Subcutaneous abdominal adipose tissue (tissue), 5 donors: ENCODE measurements around the gene KRT75.

Experiments used
- H3K27ac ChIP-seq: one replicate; pipeline ENCODE4 v1.7.0; 2013; ENCODE audit warnings: low read depth, mild to moderate bottlenecking, inconsistent platforms, low read length, moderate library complexity
- H3K27me3 ChIP-seq, 5 donors: one replicate each; pipeline ENCODE4 v1.7.0; 2013; ENCODE audit warnings: low read length in 5 of 5, inconsistent platforms in 1 of 5; ENCODE audit not compliant: control insufficient read depth in 5 of 5, insufficient read depth in 4 of 5
- H3K36me3 ChIP-seq, 5 donors: one replicate each; pipeline ENCODE4 v1.7.0; 2013; ENCODE audit warnings: low read length in 5 of 5; ENCODE audit not compliant: control insufficient read depth in 5 of 5, insufficient read depth in 5 of 5
- H3K4me1 ChIP-seq, 5 donors: one replicate each; pipeline ENCODE4 v1.7.0; 2013; ENCODE audit warnings: low read length in 5 of 5, mild to moderate bottlenecking in 3 of 5, moderate library complexity in 1 of 5; ENCODE audit not compliant: control insufficient read depth in 5 of 5, insufficient read depth in 5 of 5
- H3K4me3 ChIP-seq, 5 donors: one replicate each; pipeline ENCODE4 v1.7.0; 2013; ENCODE audit warnings: low read length in 5 of 5, low read depth in 1 of 5
- H3K9ac ChIP-seq, 5 donors: one replicate each; pipeline ENCODE4 v1.7.0; 2013; ENCODE audit warnings: low read length in 5 of 5, mild to moderate bottlenecking in 4 of 5, moderate library complexity in 3 of 5
- H3K9me3 ChIP-seq, 5 donors: one replicate each; pipeline ENCODE4 v1.7.0; 2013; ENCODE audit warnings: low read length in 5 of 5; ENCODE audit not compliant: control insufficient read depth in 5 of 5
- donor health status: healthy.
- donor health status: healthy.
- donor health status: healthy.
- donor health status: healthy.
- donor health status: healthy.

KRT75 gene

GRCh38 chr12:52385226-52385702 is 48.9 kb downstream of the KRT75 start, which contains the start of gene KRT84:
TSS of gene KRT84 (minus strand) at chr12:52385652. CDS start at chr12:52385585, 67 bp downstream.
- no peak within 1 kb of the TSS for H3K9ac ChIP-seq
- peaks cover 0 to 9% (median 0%) of the 10 kb centered on the region in 5 donors for H3K27me3 ChIP-seq
- H3K4me1 ChIP-seq, result no peaks in the 10 kb centered on the region
- no peaks in the 10 kb centered on the region for H3K9me3 ChIP-seq
- no peak within 1 kb of the TSS for H3K27ac ChIP-seq
- H3K4me3 ChIP-seq, result no peak within 1 kb of the TSS
- H3K36me3 ChIP-seq, result no peaks in the 10 kb centered on the region

- H3K36me3 ChIP-seq, result no peaks in the 10 kb centered on the region
These were observed 50.8 kb downstream of the KRT75 start for GRCh38 chr12:52383331-52383730.

GRCh38 chr12:52382854-52383253 is 51.3 kb downstream of the KRT75 start:
- H3K27ac ChIP-seq, result no peak overlapping the region
- H3K4me1 ChIP-seq, result no peaks in the 10 kb centered on the region
- H3K9me3 ChIP-seq, result no peaks in the 10 kb centered on the region
- H3K36me3 ChIP-seq, result no peaks in the 10 kb centered on the region
- no peak overlapping the region for H3K9ac ChIP-seq
- no peak overlapping the region for H3K4me3 ChIP-seq
- H3K27me3 ChIP-seq, result peaks cover 0 to 4% (median 1%) of the 10 kb centered on the region in 5 donors

More at GRCh38 chr12:52383331-52383730, 50.8 kb downstream of the KRT75 start:
- Histone ChIP-seq H3K9me3 (no peaks in the 10 kb centered on the region), H3K4me1 (no peaks in the 10 kb centered on the region), H3K27ac (no peak overlapping the region), H3K4me3 (no peak overlapping the region), H3K27me3 (peaks cover 0 to 3% (median 0%) of the 10 kb centered on the region in 5 donors), H3K9ac (no peak overlapping the region)

GRCh38 chr12:52381206-52381605 is 53.0 kb downstream of the KRT75 start:
- no peak overlapping the region for H3K9ac ChIP-seq
- no peak overlapping the region for H3K27ac ChIP-seq
- no peaks in the 10 kb centered on the region for H3K4me1 ChIP-seq
- no peak overlapping the region for H3K4me3 ChIP-seq
- no peaks in the 10 kb centered on the region for H3K36me3 ChIP-seq
- peaks cover 0 to 8% (median 3%) of the 10 kb centered on the region in 5 donors for H3K27me3 ChIP-seq
- H3K9me3 ChIP-seq, result no peaks in the 10 kb centered on the region

- H3K4me1 ChIP-seq, result no peaks in the 10 kb centered on the region
- H3K27me3 ChIP-seq, result peaks cover 0 to 11% (median 3%) of the 10 kb centered on the region in 5 donors
- no peak overlapping the region for H3K27ac ChIP-seq
- H3K4me3 ChIP-seq, result no peak overlapping the region
- no peaks in the 10 kb centered on the region for H3K36me3 ChIP-seq
- no peaks in the 10 kb centered on the region for H3K9me3 ChIP-seq
- H3K9ac ChIP-seq, result no peak overlapping the region
These were observed 53.9 kb downstream of the KRT75 start for GRCh38 chr12:52380271-52380694.

GRCh38 chr12:52379536-52379935 is 54.6 kb downstream of the KRT75 start:
- no peaks in the 10 kb centered on the region for H3K9me3 ChIP-seq
- H3K27ac ChIP-seq, result no peak overlapping the region
- no peak overlapping the region for H3K9ac ChIP-seq
- no peaks in the 10 kb centered on the region for H3K36me3 ChIP-seq
- H3K27me3 ChIP-seq, result peaks cover 0 to 11% (median 3%) of the 10 kb centered on the region in 5 donors
- no peak overlapping the region for H3K4me3 ChIP-seq
- H3K4me1 ChIP-seq, result no peaks in the 10 kb centered on the region

- Histone ChIP-seq H3K27ac (no peak overlapping the region), H3K4me3 (no peak overlapping the region), H3K27me3 (peaks cover 0 to 11% (median 3%) of the 10 kb centered on the region in 5 donors), H3K36me3 (no peaks in the 10 kb centered on the region), H3K9me3 (no peaks in the 10 kb centered on the region), H3K4me1 (no peaks in the 10 kb centered on the region), H3K9ac (no peak overlapping the region)
These were observed 56.1 kb downstream of the KRT75 start for GRCh38 chr12:52378091-52378490.

DNA sequence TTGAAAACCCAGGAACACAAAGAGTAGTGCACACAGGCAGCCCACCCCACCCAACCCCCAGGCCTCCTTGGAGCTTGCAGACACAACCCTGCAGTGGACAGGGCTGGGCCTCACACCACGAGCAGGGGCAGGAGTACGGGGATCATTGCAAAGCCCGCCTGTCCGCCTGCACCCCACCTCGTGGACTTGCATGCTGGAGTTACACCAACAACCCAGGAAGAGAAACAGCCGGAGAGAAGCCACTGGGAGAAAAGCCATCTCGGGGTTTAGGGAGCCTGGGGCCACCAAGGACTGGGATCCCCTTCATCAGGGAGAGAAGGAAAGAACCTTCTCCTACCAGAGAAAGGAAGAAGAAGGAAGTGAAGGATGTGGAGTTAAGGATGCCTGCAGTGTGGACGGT is 56.9 kb downstream of the KRT75 start:
- H3K36me3 ChIP-seq, result no peaks in the 10 kb centered on the region
- H3K27ac ChIP-seq, result no peak overlapping the region
- peaks cover 0 to 2% (median under 1%) of the 10 kb centered on the region in 5 donors for H3K4me1 ChIP-seq
- no peak overlapping the region for H3K4me3 ChIP-seq
- H3K9me3 ChIP-seq, result no peaks in the 10 kb centered on the region
- peaks cover 0 to 11% (median 3%) of the 10 kb centered on the region in 5 donors for H3K27me3 ChIP-seq
- no peak overlapping the region for H3K9ac ChIP-seq
